Liver (tissue), 9 donors: ENCODE results near the gene RBM22. TPM values are rescaled to one million over a fixed set of nuclear protein-coding genes. Genes with fewer than 3 reads are reported as not detected.

Experiments used
- DNase-seq: peaks from one replicate; pipeline ENCODE4 v3.0.0-alpha.2; 2017; ENCODE audit warnings: low spot score
- H3K27ac ChIP-seq, 2 donors: one replicate each; pipeline ENCODE4 v1.7.0; 2013; ENCODE audit warnings: inconsistent platforms in 2 of 2, low read length in 2 of 2, control low read depth in 1 of 2, low read depth in 1 of 2, mild to moderate bottlenecking in 1 of 2
- H3K27me3 ChIP-seq, 4 donors: one replicate each; pipeline versions ENCODE4 v1.6.1 to v1.7.0; 2013; ENCODE audit warnings: low read length in 3 of 4, inconsistent platforms in 1 of 4, mild to moderate bottlenecking in 1 of 4, moderate library complexity in 1 of 4; ENCODE audit not compliant: control insufficient read depth in 4 of 4, insufficient read depth in 4 of 4
- H3K36me3 ChIP-seq, 4 donors: one replicate each; pipeline versions ENCODE4 v1.6.1 to v1.7.0; 2013; ENCODE audit warnings: low read length in 3 of 4, mild to moderate bottlenecking in 3 of 4, low read depth in 1 of 4, moderate library complexity in 1 of 4; ENCODE audit not compliant: control insufficient read depth in 4 of 4, insufficient read depth in 3 of 4
- H3K4me1 ChIP-seq, 4 donors: one replicate each; pipeline versions ENCODE4 v1.6.1 to v1.7.0; 2013; ENCODE audit warnings: low read length in 3 of 4, mild to moderate bottlenecking in 3 of 4, moderate library complexity in 1 of 4; ENCODE audit not compliant: control insufficient read depth in 4 of 4, insufficient read depth in 4 of 4
- H3K4me3 ChIP-seq, 3 donors: one replicate each; pipeline versions ENCODE4 v1.6.1 to v1.7.0; 2013; ENCODE audit warnings: low read length in 3 of 3, control low read depth in 1 of 3, low read depth in 1 of 3, mild to moderate bottlenecking in 1 of 3
- H3K9ac ChIP-seq, 2 donors: one replicate each; pipeline ENCODE4 v1.7.0; 2013; ENCODE audit warnings: low read length in 2 of 2, mild to moderate bottlenecking in 2 of 2, moderate library complexity in 2 of 2, control low read depth in 1 of 2, low read depth in 1 of 2
- H3K9me3 ChIP-seq, 4 donors: one replicate each; pipeline versions ENCODE4 v1.6.1 to v1.7.0; 2013; ENCODE audit warnings: low read length in 3 of 4; ENCODE audit not compliant: control insufficient read depth in 4 of 4
- EGR1 ChIP-seq, 2 donors: IDR thresholded peaks; 2 replicates each; pipeline ENCODE4 v1.6.1; 2016 to 2018; ENCODE audit warnings: antibody characterized with exemption in 2 of 2, low read depth in 2 of 2
- FOXA1 ChIP-seq: IDR thresholded peaks from 2 replicates; pipeline ENCODE4 v1.6.1; 2016; ENCODE audit warnings: antibody characterized with exemption
- GABPA ChIP-seq, 2 donors: IDR thresholded peaks in 1 of 2; conservative IDR thresholded peaks in 1 of 2; 2 replicates each; pipeline ENCODE4 v1.6.1; 2016; ENCODE audit warnings: antibody characterized with exemption in 2 of 2, mild to moderate bottlenecking in 1 of 2, moderate library complexity in 1 of 2
- HNF4G ChIP-seq: IDR thresholded peaks from 2 replicates; pipeline ENCODE4 v1.6.1; 2016; ENCODE audit warnings: antibody characterized with exemption
- JUND ChIP-seq, 2 donors: IDR thresholded peaks; 2 replicates each; pipeline ENCODE4 v1.6.1; 2016; ENCODE audit warnings: antibody characterized with exemption in 2 of 2
- NR2F2 ChIP-seq: IDR thresholded peaks from 2 replicates; pipeline ENCODE4 v1.6.1; 2016; ENCODE audit warnings: antibody characterized with exemption
- RAD21 ChIP-seq, 2 donors: IDR thresholded peaks; 2 replicates each; pipeline ENCODE4 v1.6.1; 2016; ENCODE audit warnings: antibody characterized with exemption in 2 of 2, mild to moderate bottlenecking in 2 of 2
- RXRA ChIP-seq, 2 donors: IDR thresholded peaks; 2 replicates each; pipeline ENCODE4 v1.6.1; 2017 to 2018; ENCODE audit warnings: antibody characterized with exemption in 2 of 2, mild to moderate bottlenecking in 1 of 2
- SP1 ChIP-seq: IDR thresholded peaks from 2 replicates; pipeline ENCODE4 v1.6.1; 2018; ENCODE audit warnings: antibody characterized with exemption, mild to moderate bottlenecking
- TAF1 ChIP-seq: conservative IDR thresholded peaks from 2 replicates; pipeline ENCODE4 v1.6.1; 2016; ENCODE audit warnings: antibody characterized with exemption, mild to moderate bottlenecking
- YY1 ChIP-seq: IDR thresholded peaks from 2 replicates; pipeline ENCODE4 v1.6.1; 2016; ENCODE audit warnings: antibody characterized with exemption, mild to moderate bottlenecking
- WGBS: extraction: QIAGEN DNeasy Blood & Tissue Kit; methylation state at CpG from one replicate; pipeline ENCODE4 v1.1.7; 2013; 5-methylcytosine and 5-hydroxymethylcytosine counted together
- polyA plus RNA-seq, 2 donors: library from polyadenylated mRNA; stranded (reverse) in 1 of 2; unstranded in 1 of 2; fragments of 200-250 nt in 1 of 2; fragments of >200 nt in 1 of 2; fragmentation: Nextera tagmentation in 1 of 2; extraction: Ambion mirVana in 1 of 2; gene quantifications; one replicate each; pipeline versions ENCODE4 v1.2.1 to v1.2.3, GENCODE V29; 2013 to 2015
- total RNA-seq, 2 donors: library from RNA; depleted of rRNA; stranded (reverse); fragments of >200 nt; gene quantifications; one replicate each; pipeline ENCODE4 v1.2.3, GENCODE V29; 2014
- TF ChIP-seq, protein P1 (sequence below): IDR thresholded peaks from 2 replicates; pipeline ENCODE4 v1.6.1; 2016; ENCODE audit warnings: antibody characterized with exemption
- TF ChIP-seq, protein P2 (sequence below): IDR thresholded peaks from 2 replicates; pipeline ENCODE4 v1.6.1; 2016; ENCODE audit warnings: antibody characterized with exemption
- TF ChIP-seq, protein P3 (sequence below): fragments of 150-350 bp; IDR thresholded peaks from 2 replicates; pipeline ENCODE4 v1.5.1; 2017; ENCODE audit warnings: improper control_type of control experiment, low read depth, low read length; ENCODE audit not compliant: missing input control
- TF ChIP-seq, protein P4 (sequence below): IDR thresholded peaks from 2 replicates; pipeline ENCODE4 v1.6.1; 2016; ENCODE audit warnings: antibody characterized with exemption, mild to moderate bottlenecking
- TF ChIP-seq, protein P5 (sequence below): IDR thresholded peaks from 2 replicates; pipeline ENCODE4 v1.6.1; 2016; ENCODE audit warnings: antibody characterized with exemption
- donor health status: healthy.
- donor health status: healthy.
- donor health status: healthy.
- donor health status: healthy.
- donor health status: healthy.

The RBM22 gene
- total and polyA plus RNA-seq, 4 donors, result 10.7 to 19.7 (median 12.3) TPM

DNA sequence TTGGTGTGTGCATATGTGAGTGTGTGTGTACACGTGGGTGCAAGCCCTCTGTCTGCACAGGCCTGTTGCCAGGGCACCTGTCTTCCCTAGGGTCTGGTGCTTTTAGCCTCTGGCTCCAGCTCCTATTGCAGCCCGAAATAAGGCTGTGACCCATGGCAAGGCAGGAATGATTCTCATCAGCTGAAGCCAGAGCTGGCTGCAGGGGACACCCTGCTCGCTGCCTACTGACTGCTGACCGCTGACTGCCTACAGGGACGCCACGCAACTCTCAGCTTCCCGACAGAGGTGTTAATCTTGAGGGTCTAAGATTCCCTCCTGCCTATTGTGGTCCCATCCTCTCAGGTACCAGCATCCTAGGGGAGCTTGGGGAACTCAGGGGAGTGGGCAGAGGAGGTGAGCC, 39.8 kb downstream of the RBM22 start, which contains the start of gene MYOZ3:
Gene MYOZ3 (plus strand): TSS at position 166 of the 400 bp plus-strand sequence. CDS start 1,691 bp downstream, outside the sequence.
- Histone ChIP-seq H3K4me3 (no peak within 1 kb of the TSS), H3K4me1 (peaks cover 12 to 19% (median 18%) of the 10 kb centered on the region in 4 donors), H3K9me3 (no peaks in the 10 kb centered on the region), H3K27ac (no peak within 1 kb of the TSS), H3K36me3 (no peaks in the 10 kb centered on the region), H3K27me3 (no peaks in the 10 kb centered on the region), H3K9ac (no peak within 1 kb of the TSS)
- DNase-seq, result no peak
- WGBS, result 79% methylated on average over 7 of the region's 7 CpGs
- no peak for TF ChIP-seq JUND (IDR thresholded peaks at IDR 0.05)

DNA sequence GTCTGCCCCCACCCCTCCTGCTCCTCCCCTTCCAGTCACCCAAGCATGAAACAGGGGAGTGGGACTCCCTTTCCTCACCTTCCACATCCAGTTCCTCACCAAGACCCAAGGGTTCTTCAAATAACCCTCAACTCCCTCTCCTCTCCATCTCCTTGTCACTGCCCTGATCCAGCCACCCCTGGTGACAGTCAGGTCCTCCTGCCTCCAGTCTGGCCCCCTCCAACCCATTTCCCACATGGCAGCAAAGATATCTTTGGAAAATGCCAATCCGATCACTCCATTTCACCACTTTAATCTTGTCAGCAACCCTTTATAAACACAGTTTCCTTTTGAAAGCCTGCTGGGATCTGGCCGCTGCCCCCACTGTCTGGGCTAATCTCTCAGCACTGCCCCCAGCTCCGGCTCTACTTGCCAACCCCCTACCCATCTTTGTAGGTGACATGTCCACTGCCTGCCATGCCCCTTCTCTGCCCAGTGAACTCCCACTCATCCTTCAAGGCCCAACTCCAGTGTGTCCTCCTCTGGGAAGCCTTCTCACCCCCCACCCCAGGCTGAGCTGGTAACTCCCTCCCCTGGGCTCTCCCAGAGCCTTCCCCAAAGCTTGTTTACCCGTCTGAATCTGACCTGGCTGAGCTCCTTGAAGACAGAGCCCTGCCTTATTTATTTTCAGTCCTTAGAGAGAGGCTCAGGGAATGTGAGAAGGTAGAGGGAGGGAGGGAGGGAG, 40.6 kb downstream of the RBM22 start:
- TF ChIP-seq, protein P1, sequence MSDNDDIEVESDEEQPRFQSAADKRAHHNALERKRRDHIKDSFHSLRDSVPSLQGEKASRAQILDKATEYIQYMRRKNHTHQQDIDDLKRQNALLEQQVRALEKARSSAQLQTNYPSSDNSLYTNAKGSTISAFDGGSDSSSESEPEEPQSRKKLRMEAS, result no peak
- TF ChIP-seq RXRA (IDR thresholded peaks at IDR 0.05) (no peak), YY1 (no peak), NR2F2 (no peak), FOXA1 (no peak), EGR1 (IDR thresholded peaks at IDR 0.05; ENCODE audit: low read depth in 2 of 2) (no peak), TAF1 (no peak), JUND (IDR thresholded peaks at IDR 0.05) (no peak), HNF4G (no peak), SP1 (no peak), RAD21 (IDR thresholded peaks at IDR 0.05) (no peak), GABPA (IDR thresholded peaks at IDR 0.05 in 1 of 2, conservative IDR thresholded peaks at IDR 0.05 in 1 of 2) (no peak)
- TF ChIP-seq, protein P2, sequence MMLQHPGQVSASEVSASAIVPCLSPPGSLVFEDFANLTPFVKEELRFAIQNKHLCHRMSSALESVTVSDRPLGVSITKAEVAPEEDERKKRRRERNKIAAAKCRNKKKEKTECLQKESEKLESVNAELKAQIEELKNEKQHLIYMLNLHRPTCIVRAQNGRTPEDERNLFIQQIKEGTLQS, result no peak
- TF ChIP-seq, protein P3, sequence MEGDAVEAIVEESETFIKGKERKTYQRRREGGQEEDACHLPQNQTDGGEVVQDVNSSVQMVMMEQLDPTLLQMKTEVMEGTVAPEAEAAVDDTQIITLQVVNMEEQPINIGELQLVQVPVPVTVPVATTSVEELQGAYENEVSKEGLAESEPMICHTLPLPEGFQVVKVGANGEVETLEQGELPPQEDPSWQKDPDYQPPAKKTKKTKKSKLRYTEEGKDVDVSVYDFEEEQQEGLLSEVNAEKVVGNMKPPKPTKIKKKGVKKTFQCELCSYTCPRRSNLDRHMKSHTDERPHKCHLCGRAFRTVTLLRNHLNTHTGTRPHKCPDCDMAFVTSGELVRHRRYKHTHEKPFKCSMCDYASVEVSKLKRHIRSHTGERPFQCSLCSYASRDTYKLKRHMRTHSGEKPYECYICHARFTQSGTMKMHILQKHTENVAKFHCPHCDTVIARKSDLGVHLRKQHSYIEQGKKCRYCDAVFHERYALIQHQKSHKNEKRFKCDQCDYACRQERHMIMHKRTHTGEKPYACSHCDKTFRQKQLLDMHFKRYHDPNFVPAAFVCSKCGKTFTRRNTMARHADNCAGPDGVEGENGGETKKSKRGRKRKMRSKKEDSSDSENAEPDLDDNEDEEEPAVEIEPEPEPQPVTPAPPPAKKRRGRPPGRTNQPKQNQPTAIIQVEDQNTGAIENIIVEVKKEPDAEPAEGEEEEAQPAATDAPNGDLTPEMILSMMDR, result no peak
- TF ChIP-seq, protein P4, sequence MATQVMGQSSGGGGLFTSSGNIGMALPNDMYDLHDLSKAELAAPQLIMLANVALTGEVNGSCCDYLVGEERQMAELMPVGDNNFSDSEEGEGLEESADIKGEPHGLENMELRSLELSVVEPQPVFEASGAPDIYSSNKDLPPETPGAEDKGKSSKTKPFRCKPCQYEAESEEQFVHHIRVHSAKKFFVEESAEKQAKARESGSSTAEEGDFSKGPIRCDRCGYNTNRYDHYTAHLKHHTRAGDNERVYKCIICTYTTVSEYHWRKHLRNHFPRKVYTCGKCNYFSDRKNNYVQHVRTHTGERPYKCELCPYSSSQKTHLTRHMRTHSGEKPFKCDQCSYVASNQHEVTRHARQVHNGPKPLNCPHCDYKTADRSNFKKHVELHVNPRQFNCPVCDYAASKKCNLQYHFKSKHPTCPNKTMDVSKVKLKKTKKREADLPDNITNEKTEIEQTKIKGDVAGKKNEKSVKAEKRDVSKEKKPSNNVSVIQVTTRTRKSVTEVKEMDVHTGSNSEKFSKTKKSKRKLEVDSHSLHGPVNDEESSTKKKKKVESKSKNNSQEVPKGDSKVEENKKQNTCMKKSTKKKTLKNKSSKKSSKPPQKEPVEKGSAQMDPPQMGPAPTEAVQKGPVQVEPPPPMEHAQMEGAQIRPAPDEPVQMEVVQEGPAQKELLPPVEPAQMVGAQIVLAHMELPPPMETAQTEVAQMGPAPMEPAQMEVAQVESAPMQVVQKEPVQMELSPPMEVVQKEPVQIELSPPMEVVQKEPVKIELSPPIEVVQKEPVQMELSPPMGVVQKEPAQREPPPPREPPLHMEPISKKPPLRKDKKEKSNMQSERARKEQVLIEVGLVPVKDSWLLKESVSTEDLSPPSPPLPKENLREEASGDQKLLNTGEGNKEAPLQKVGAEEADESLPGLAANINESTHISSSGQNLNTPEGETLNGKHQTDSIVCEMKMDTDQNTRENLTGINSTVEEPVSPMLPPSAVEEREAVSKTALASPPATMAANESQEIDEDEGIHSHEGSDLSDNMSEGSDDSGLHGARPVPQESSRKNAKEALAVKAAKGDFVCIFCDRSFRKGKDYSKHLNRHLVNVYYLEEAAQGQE, result no peak
- TF ChIP-seq, protein P5, sequence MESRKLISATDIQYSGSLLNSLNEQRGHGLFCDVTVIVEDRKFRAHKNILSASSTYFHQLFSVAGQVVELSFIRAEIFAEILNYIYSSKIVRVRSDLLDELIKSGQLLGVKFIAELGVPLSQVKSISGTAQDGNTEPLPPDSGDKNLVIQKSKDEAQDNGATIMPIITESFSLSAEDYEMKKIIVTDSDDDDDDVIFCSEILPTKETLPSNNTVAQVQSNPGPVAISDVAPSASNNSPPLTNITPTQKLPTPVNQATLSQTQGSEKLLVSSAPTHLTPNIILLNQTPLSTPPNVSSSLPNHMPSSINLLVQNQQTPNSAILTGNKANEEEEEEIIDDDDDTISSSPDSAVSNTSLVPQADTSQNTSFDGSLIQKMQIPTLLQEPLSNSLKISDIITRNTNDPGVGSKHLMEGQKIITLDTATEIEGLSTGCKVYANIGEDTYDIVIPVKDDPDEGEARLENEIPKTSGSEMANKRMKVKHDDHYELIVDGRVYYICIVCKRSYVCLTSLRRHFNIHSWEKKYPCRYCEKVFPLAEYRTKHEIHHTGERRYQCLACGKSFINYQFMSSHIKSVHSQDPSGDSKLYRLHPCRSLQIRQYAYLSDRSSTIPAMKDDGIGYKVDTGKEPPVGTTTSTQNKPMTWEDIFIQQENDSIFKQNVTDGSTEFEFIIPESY, result no peak
- Histone ChIP-seq H3K4me3 (no peak overlapping the region), H3K9me3 (no peaks in the 10 kb centered on the region), H3K27ac (no peak overlapping the region), H3K4me1 (peaks cover 13 to 23% (median 21%) of the 10 kb centered on the region in 4 donors), H3K36me3 (no peaks in the 10 kb centered on the region), H3K9ac (no peak overlapping the region), H3K27me3 (no peaks in the 10 kb centered on the region)
- no peak for DNase-seq
- 79% methylated on average over 4 of the region's 4 CpGs for WGBS
